Measurements from ENCODE around the gene STX8. TPM values are rescaled to one million over a fixed set of nuclear protein-coding genes. Genes with fewer than 3 reads are reported as not detected.
"Not testable (repeated sequence)": the region's sequence is repeated elsewhere in the genome, so short reads cannot be mapped to it uniquely, and the experiment has no call there.

Gene STX8
- polyA plus RNA-seq, 1 donor from 2014 or later, result 142 TPM

GRCh38 chr17:9456330-9456729 lies 119.3 kb downstream of the STX8 start:
- no peaks in the 10 kb centered on the region for H3K27me3 Mint-ChIP-seq

GRCh38 chr17:9451934-9452333 lies 123.7 kb downstream of the STX8 start:
- Mint-ChIP-seq H3K27ac (no peak overlapping the region), H3K4me3 (no peak overlapping the region), H3K9me3 (no peaks in the 10 kb centered on the region), H3K4me1 (peaks cover 0 to 2% (median 0%) of the 10 kb centered on the region in 3 donors), H3K27me3 (no peaks in the 10 kb centered on the region), H3K36me3 (peaks cover 11% of the 10 kb centered on the region)

More at GRCh38 chr17:9456330-9456729, 119.3 kb downstream of the STX8 start:
- H3K36me3 Mint-ChIP-seq, result peaks cover 11% of the 10 kb centered on the region
- peaks cover 0 to 4% (median 0%) of the 10 kb centered on the region in 3 donors for H3K4me1 Mint-ChIP-seq
- H3K9me3 Mint-ChIP-seq, result peaks cover 0 to 4% (median 0%) of the 10 kb centered on the region in 3 donors
- H3K4me3 Mint-ChIP-seq, result no peak overlapping the region
- no peak overlapping the region for H3K27ac Mint-ChIP-seq

GRCh38 chr17:9447298-9447697 lies 128.3 kb downstream of the STX8 start:
- H3K36me3 Mint-ChIP-seq, result peaks cover 12% of the 10 kb centered on the region
- not testable (repeated sequence) for H3K4me1 Mint-ChIP-seq, H3K4me3 Mint-ChIP-seq, H3K27me3 Mint-ChIP-seq, H3K27ac Mint-ChIP-seq, H3K9me3 Mint-ChIP-seq

- no peaks in the 10 kb centered on the region for H3K4me1 Mint-ChIP-seq
- no peaks in the 10 kb centered on the region for H3K27me3 Mint-ChIP-seq
- H3K9me3 Mint-ChIP-seq, result no peaks in the 10 kb centered on the region
- H3K4me3 Mint-ChIP-seq, result no peak overlapping the region
- H3K36me3 Mint-ChIP-seq, result peaks cover 11% of the 10 kb centered on the region
- no peak overlapping the region for H3K27ac Mint-ChIP-seq
Measured at GRCh38 chr17:9446528-9446927, 129.1 kb downstream of the STX8 start.

GRCh38 chr17:9445424-9445823 lies 130.2 kb downstream of the STX8 start:
- Mint-ChIP-seq H3K36me3 (peaks cover 10% of the 10 kb centered on the region), H3K4me1 (no peaks in the 10 kb centered on the region), H3K27me3 (no peaks in the 10 kb centered on the region), H3K27ac (no peak overlapping the region), H3K4me3 (no peak overlapping the region), H3K9me3 (no peaks in the 10 kb centered on the region)

GRCh38 chr17:9444687-9445086 lies 130.9 kb downstream of the STX8 start:
- Mint-ChIP-seq H3K27ac (no peak overlapping the region), H3K4me3 (no peak overlapping the region), H3K9me3 (no peaks in the 10 kb centered on the region), H3K27me3 (no peaks in the 10 kb centered on the region), H3K4me1 (no peaks in the 10 kb centered on the region), H3K36me3 (peaks cover 13% of the 10 kb centered on the region)

GRCh38 chr17:9443811-9444210 lies 131.8 kb downstream of the STX8 start:
- Mint-ChIP-seq H3K4me3 (no peak overlapping the region), H3K4me1 (no peaks in the 10 kb centered on the region), H3K27me3 (no peaks in the 10 kb centered on the region), H3K36me3 (peaks cover 13% of the 10 kb centered on the region), H3K27ac (no peak overlapping the region), H3K9me3 (no peaks in the 10 kb centered on the region)

GRCh38 chr17:9439851-9440250 lies 135.8 kb downstream of the STX8 start:
- Mint-ChIP-seq H3K4me1 (peaks cover 0 to 5% (median 3%) of the 10 kb centered on the region in 3 donors), H3K9me3 (peaks cover 0 to 2% (median 0%) of the 10 kb centered on the region in 3 donors), H3K4me3 (no peak overlapping the region), H3K27ac (no peak overlapping the region), H3K36me3 (peaks cover 17% of the 10 kb centered on the region), H3K27me3 (no peaks in the 10 kb centered on the region)

GRCh38 chr17:9436630-9437029 lies 139.0 kb downstream of the STX8 start:
- H3K9me3 Mint-ChIP-seq, result peaks cover 0 to 2% (median 0%) of the 10 kb centered on the region in 3 donors
- peaks cover 11 to 31% (median 21%) of the 10 kb centered on the region in 3 donors for H3K4me1 Mint-ChIP-seq
- H3K36me3 Mint-ChIP-seq, result peaks cover 13% of the 10 kb centered on the region
- peaks cover 2% of the 10 kb centered on the region for H3K27me3 Mint-ChIP-seq
- no peak overlapping the region for H3K4me3 Mint-ChIP-seq
- no peak overlapping the region for H3K27ac Mint-ChIP-seq

GRCh38 chr17:9435165-9435564 lies 140.5 kb downstream of the STX8 start:
- Mint-ChIP-seq H3K4me1 (peaks cover 11 to 31% (median 21%) of the 10 kb centered on the region in 3 donors), H3K27ac (no peak overlapping the region), H3K4me3 (no peak overlapping the region), H3K9me3 (peaks cover 0 to 2% (median 0%) of the 10 kb centered on the region in 3 donors), H3K36me3 (peaks cover 14% of the 10 kb centered on the region), H3K27me3 (peaks cover 2% of the 10 kb centered on the region)

GRCh38 chr17:9434642-9435057 lies 141.0 kb downstream of the STX8 start:
- Mint-ChIP-seq H3K4me3 (no peak overlapping the region), H3K27me3 (peaks cover 2% of the 10 kb centered on the region), H3K36me3 (peaks cover 12% of the 10 kb centered on the region), H3K4me1 (peaks cover 11 to 31% (median 21%) of the 10 kb centered on the region in 3 donors), H3K27ac (no peak overlapping the region), H3K9me3 (peaks cover 0 to 2% (median 0%) of the 10 kb centered on the region in 3 donors)

- peaks cover 11 to 31% (median 21%) of the 10 kb centered on the region in 3 donors for H3K4me1 Mint-ChIP-seq
- peaks cover 14% of the 10 kb centered on the region for H3K36me3 Mint-ChIP-seq
- H3K27ac Mint-ChIP-seq, result no peak overlapping the region
- H3K4me3 Mint-ChIP-seq, result peak overlapping the region in 2 of 4 donors; percentile 18 to 58
- peaks cover 2% of the 10 kb centered on the region for H3K27me3 Mint-ChIP-seq
- H3K9me3 Mint-ChIP-seq, result peaks cover 0 to 2% (median 0%) of the 10 kb centered on the region in 3 donors
Measured at GRCh38 chr17:9432934-9433421, 142.6 kb downstream of the STX8 start.

GRCh38 chr17:9432134-9432885 lies 143.3 kb downstream of the STX8 start:
- Mint-ChIP-seq H3K4me3 (peak overlapping the region in 2 of 4 donors; percentile 18 to 29), H3K36me3 (peaks cover 16% of the 10 kb centered on the region), H3K27me3 (peaks cover 2% of the 10 kb centered on the region), H3K4me1 (peaks cover 11 to 31% (median 21%) of the 10 kb centered on the region in 3 donors), H3K9me3 (peaks cover 0 to 2% (median 0%) of the 10 kb centered on the region in 3 donors), H3K27ac (peak overlapping the region in 2 of 3 donors; percentile 48 to 64)

- H3K27ac Mint-ChIP-seq, result no peak overlapping the region
- H3K36me3 Mint-ChIP-seq, result peaks cover 16% of the 10 kb centered on the region
- H3K4me3 Mint-ChIP-seq, result no peak overlapping the region
- peaks cover 0 to 2% (median 0%) of the 10 kb centered on the region in 3 donors for H3K9me3 Mint-ChIP-seq
- H3K4me1 Mint-ChIP-seq, result peaks cover 11 to 31% (median 21%) of the 10 kb centered on the region in 3 donors
- peaks cover 2% of the 10 kb centered on the region for H3K27me3 Mint-ChIP-seq
Measured at GRCh38 chr17:9431620-9432019, 144.0 kb downstream of the STX8 start.

- peaks cover 3 to 7% (median 4%) of the 10 kb centered on the region in 3 donors for H3K4me1 Mint-ChIP-seq
- H3K36me3 Mint-ChIP-seq, result peaks cover 17% of the 10 kb centered on the region
- no peaks in the 10 kb centered on the region for H3K9me3 Mint-ChIP-seq
- H3K4me3 Mint-ChIP-seq, result no peak overlapping the region
- H3K27ac Mint-ChIP-seq, result no peak overlapping the region
- H3K27me3 Mint-ChIP-seq, result no peaks in the 10 kb centered on the region
Measured at GRCh38 chr17:9427465-9428315, 147.9 kb downstream of the STX8 start.
